CD4-positive, alpha-beta T cell treated with Interferon gamma for 1 hour (primary cell): ENCODE results near the gene NNT.
"Not testable (repeated sequence)": the region's sequence is repeated elsewhere in the genome, so short reads cannot be mapped to it uniquely, and the experiment has no call there.

Experiments used
- DNase-seq: peaks from one replicate; pipeline ENCODE4 v3.0.0-alpha.2; 2020

NNT gene

DNA sequence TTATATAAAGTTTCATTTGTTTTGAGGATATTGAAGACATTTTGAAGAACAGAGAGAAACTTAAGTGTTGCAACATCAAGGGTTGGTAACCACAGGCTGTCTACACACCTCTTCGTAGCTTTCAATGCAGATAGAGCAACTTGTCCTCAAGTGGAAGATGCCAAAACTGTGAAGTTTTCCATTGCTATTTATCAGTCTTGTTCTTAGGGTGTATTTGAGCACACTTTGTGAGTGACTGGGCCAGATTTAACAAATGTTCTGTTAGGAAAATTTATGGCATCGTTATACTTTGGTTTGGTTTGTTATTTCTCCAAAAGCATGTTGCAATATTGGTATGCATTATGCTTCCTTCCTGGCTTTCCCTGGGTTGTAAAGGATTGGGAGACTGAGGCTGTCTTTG lies 31.6 kb downstream of the NNT start:
- no peak for DNase-seq

DNA sequence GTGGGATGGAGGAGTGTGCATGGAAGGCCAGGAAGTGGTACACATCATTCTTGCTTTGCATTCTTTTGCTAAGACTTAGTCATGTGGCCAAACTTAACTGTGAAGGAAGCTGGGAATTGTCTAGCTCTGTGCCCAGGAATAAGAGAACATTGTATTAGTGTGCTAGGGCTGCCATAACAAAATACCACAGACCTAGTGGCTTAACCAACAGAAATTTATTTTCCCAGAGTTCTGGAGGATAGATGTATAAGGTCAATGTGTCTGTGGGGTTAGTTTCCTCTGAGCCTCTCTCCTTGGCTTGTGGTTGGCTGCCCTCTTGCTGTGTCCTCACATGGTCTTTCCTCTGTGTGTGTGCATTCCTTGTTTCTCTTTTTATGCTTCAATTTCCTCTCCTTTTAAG lies 32.4 kb downstream of the NNT start:
- DNase-seq, result no peak

DNA sequence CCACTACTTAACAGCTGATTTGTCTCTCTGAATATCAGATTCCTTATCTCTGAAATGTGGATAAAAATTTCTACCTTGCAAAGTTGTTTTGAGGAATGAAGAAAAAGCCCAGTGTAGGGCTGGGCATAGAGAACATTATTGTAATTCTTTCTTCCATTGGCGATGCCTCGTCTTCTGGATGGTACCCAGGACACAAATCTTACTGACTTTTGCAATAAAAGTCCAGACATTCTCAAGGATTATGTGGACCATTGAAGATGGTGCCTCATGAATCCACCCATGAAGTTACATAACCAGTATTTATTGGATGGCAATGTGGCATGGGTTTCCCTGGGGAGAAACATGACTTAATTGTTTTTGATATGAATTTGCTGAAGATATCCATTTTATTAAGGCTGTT lies 33.1 kb downstream of the NNT start:
- no peak for DNase-seq

DNA sequence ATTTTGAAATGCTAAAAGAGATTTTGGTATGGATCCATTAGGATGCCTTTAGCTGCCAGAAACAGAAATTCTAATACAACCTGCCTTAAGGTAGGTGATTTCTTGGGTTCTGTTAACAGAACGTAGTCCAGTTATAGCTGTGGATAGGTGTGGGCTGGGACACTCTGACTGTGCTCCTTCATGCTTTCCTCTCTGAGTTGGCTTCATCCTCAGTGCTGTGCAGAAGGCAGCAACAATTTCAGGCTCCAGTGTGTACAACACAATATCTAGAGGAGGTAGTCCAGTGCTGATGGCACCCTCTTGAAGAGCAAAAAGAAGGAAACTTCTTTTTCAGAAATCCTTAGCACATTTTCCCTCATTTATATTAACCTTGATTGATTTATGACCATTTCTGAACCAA lies 34.4 kb downstream of the NNT start:
- DNase-seq, result no peak

DNA sequence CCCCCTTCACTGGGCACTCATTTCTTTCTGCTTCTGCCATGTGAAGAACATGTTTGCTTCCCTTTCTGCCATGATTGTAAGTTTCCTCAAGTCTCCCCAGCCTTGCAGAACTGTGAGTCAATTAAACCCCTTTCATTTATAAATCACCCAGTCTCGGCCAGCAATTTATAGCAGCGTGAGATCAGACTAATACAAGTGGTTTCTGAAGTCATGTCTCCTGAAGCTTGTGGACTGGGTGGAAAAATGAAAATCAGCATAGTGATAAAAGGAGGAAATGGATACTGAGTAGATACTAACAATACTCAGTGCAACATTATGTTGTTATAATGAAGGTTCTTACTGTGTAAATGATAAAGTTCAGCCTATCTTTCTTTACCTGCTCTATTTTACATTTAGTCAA lies 35.1 kb downstream of the NNT start:
- no peak for DNase-seq

DNA sequence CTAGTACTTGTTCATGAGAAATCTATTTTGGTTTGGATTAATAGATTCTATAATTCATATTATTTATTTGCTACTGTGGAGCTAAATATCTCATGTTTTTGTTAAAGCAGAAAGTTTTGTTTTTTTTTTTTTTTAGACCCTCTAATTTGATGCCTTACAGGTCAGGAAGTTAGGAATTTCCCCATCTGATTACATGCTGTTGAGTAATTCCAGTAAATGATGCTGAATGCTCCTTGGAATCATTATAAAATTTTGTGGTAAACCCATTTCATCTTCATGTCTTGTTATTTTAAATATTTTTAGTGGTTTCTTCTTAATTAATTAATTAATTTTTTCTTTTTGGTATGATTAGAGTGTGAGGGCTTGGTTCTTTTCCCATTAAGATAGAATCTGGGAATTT lies 35.6 kb downstream of the NNT start:
- no peak for DNase-seq

DNA sequence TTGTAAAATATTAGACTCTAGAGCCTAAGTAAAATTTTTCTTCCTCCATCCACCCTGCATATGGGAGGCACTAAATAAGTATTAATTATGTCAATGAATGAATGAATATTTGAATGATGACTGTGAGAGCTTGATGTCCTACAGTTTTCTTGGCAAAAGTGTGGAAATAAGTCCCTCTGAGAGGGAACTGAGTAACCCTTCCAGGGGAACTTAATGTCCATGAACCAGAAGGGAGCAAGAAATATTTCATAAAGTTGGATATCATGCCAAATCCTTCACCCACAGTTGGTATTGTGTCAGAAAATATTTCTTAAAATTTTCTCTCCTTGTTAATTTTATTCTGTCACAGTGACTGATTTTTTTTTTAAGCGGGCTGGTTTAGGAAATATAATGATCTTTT lies 36.6 kb downstream of the NNT start:
- no peak for DNase-seq

DNA sequence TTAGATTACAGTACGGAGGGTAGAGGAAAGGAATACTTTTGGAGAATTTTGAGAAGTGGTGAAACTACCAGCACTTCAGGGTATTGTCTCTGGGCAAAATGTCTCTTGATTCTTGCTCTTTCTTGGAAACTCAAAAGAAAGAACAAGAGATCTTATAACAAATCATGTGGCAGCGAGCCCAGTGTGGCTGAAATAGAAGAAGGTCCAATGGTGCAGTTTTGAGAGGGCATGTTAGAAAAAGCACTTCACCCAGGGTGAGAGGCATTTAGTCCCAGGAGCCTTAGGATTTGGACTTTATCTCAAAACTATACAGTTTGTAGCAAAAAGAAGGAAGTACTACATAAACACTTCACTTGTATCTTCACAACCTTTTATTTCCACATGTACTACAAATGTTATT lies 39.4 kb downstream of the NNT start:
- no peak for DNase-seq

DNA sequence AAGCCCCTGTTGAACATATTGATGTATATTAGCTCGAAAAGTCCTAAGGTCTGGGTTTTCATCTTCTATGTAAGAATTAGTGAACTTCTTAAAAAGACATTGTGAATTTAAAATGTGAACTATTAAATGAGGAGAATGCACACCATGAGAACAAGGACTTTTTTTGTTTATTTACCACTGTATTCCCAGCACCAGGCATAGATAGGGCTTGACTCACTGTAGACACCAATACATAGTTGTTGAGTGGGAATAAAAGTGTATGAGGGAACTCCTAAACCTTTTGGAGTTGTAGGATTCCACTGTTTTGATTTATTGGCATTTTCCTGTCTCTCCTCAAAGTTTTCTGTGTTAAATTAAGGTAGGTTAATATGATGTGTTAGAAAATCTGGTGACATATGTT lies 40.3 kb downstream of the NNT start:
- no peak for DNase-seq

DNA sequence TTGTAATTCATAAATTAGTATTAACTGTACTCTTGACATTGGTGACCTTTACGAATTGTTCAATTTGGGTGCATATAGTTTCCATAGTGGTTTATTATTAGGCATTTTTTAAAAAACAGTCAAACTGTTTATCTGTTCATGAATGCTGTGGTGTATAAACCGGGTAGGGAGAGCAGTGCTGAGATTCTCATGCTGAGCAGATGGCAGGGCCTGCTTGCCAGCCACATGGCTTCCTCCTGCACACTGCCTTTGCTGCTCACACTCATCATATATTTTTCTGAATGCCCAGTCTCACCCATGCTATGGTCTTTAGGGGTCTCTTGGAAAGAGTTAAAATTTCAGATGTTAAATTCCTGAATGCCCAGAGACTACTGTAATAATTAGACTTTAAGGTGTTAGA lies 40.8 kb downstream of the NNT start:
- DNase-seq, result no peak

DNA sequence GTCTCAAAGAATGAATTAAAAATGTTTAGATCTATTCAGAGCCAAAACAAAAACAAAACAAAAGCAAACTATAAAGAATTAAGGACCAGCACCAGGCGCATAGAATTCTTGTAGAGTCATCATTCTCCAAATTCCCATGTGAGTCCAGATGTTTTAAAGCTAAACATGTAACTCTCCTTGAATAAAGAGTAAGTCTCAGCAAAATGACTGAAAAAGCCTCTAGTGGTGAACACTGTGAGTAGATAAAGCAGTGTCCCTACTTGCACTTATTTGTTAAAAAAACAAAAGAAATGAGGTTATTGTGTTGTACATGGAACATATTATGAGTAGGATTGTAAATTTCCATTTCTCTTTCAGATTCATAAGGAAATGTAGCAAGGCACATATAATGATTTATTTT lies 44.0 kb downstream of the NNT start:
- DNase-seq, result no peak

DNA sequence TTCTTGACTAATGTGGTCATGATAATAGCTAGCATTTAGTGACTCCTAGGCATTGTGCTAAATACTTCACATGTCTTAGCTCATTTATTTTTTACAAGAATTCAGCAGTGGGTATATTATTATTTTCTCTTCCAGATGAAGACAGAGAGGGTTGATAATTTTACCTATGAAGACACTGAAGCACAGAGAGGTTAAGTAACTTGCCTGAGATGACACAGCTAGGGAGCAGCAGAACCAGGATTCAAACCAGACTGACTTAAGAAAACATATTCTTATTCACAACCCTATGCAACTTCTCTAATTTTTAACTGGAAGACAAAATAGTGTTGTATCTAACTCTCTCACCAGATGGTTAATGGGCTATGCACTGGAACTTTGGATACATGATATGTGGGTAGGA lies 44.8 kb downstream of the NNT start:
- DNase-seq, result no peak

DNA sequence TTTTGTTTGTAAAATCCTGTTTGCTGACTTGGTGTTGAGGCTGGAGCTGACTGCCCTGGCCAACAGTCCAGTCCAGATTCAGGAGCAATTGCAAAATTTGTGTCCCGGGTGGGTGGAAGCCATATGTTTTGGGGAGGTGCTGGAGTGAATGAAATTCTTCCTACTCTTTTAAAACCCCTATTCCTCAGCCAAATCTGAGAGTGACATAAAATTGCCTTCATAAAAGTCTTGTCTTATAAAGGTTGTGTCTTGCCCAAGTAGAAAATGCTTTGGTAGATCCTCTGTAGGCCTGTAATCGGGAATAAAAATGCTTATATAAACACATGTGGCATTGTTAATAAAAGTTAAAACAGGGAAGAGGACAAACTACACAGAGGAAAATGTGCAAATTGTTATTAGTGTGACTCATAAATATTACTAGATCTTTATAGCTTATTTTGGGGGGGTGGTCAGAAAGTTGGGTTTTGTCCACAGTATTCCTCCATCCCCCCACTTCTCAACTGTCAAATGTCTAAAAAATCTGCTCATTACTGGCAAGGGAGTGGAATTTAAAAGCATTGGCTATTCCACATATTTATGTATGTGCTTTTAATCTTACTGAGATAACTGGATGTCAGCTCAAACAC lies 45.6 kb downstream of the NNT start:
- no peak for DNase-seq

DNA sequence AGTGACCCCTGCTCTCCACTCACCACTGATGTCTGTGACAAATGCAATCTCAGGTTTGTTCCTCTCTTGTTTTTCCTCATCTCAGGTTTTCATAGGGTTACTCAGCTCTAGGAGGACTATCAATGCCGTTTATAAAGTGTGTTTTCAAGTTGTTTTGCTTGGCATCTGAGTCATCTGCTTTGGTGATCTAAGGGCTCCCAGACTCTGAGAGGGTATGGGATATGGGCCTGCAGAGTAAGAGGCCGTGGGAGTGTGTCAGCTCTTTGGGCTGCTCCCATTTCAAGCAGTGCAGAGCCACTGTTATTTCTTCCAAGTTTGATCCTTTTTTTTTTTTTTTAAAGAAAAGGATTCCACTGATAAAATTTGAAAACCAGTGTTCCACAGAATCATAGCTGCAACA lies 46.3 kb downstream of the NNT start:
- no peak for DNase-seq

DNA sequence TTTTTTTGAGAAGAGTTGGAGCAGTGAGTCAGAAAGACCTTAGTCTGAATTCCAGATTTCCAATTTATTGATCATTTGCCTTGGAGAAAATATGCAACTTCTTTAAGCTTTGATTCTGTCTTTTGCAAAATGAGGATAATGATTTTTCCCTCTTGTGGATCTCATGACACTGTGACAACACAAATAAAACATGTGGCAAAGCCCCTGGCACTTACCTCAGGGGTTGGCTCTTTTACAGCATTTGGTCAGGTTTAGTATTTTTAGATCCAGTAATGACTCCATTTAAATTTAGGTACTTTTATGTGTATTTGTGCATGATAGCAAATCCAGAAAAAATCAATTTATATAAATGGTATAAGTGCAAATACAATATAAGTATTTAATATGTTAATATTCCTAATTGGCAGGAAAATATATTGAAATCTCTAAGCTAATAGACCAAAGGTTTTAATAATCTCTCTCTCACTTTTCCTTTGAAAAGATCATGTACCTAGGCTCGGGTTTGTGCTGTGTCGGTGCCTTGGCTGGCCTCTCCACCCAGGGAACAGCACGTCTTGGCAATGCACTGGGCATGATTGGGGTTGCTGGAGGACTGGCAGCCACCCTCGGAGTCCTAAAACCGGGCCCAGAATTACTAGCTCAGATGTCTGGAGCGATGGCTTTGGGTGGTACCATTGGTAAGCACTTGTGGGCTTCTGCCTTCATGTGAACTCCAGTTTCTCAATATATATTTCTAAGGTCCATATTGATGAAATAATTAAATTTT lies 49.7 kb downstream of the NNT start:
- DNase-seq, result no peak

DNA sequence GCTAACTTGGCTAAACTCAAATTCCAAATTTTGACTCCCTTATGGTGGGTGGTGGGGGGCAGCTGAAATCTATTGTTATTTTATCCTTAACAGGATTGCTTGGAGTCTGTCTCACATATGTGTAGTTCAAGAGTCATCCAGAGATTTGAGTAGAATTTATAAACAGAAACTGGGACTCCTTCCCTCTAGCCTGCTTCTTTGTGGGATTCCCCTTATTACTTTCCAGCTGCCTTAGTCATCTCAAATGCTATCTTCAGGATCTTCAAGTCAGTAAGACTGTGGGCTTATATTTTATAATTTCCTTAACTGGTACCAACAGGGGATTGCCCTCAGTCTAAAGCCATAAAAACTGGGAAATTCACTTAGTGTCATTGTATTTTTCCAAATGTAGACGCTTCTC lies 55.5 kb downstream of the NNT start:
- DNase-seq, result no peak

DNA sequence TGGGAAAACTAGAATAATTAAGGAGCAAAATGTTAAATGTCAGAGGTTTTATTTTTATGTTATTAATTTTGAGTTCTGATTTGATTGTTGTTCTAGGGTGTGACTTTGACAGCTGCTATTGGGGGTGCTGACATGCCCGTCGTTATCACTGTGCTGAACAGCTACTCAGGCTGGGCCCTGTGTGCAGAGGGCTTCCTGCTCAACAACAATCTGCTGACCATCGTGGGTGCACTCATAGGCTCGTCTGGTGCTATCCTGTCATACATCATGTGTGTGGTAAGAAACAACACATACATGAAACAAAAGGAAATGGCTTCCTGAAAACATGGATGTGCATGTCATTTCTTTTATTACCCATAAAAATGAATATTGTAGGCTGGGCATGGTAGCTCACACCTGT lies 56.1 kb downstream of the NNT start:
- no peak for DNase-seq

DNA sequence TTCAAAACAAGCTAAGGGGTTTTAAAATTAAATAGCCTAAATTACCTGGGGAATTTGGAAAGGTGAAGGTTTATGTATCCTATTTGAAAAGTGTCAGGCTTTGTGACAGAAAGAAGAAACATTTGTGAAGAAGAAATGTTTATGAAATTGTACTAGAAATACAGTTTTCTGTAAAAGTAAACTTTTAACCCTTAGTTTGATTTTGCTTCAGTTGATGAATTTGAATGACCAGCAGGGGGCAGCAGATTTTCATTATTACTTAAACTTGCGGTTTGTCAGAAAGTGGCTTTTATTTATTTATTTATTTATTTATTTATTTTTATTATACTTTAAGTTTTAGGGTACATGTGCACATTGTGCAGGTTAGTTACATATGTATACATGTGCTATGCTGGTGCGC lies 58.1 kb downstream of the NNT start:
- no peak for DNase-seq

DNA sequence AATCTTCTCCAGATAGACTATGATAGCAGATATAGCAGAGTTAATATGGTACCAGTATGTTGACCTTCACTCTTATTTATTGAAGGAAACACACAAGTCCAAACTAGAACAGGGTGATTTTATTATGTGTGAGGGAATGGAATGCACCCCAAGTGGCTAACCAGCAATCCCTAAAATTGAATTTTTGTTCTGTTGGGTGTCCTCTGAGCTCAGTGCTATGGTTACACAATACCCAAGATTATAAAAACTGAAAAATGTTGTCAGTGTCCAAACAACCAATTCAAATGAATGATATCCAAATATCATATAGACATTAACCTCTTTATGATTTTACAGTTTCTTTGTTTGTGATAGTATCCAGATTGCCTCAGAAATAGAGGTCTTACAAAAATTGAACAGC lies 60.9 kb downstream of the NNT start:
- no peak for DNase-seq

DNA sequence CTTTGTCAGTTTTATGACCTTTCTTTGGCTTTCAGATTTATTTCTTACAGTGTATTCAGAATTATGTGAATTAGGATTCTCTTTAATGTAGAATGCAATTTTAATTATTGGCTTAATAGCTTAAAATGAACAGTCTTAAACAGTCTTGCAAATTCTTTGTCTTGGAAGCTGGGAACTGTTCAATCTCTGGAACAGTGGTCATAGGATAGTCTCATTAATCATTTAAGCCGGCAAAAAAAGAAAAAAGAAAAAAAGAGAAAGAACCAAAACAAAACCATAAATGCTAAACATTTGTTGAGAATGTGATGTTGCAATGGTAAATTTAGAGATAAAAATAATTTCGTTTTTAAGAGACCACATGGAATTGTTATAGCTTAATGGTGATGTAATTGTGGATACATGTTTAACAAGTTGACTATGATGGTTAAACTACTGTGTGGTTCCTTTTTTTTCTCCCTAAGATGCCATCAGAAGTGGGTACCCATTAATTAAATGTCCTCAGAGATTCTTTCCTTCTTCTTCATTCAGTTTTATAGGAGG lies 61.6 kb downstream of the NNT start:
- no peak for DNase-seq

DNA sequence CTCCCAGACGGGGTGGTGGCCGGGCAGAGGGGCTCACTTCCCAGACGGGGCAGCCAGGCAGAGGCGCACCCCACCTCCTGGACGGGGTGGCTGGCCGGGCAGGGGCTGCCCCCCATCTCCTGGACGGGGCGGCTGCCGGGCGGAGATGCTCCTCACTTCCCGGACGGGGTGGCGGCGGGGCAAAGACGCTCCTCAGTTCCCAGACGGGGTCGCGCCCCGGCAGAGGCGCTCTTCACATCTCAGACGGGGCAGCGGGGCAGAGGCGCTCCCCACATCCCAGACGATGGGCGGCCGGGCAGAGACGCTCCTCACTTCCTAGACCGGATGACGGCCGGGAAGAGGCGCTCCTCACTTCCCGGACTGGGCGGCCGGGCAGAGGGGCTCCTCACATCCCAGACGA lies 62.8 kb downstream of the NNT start:
- DNase-seq, result not testable (repeated sequence)

DNA sequence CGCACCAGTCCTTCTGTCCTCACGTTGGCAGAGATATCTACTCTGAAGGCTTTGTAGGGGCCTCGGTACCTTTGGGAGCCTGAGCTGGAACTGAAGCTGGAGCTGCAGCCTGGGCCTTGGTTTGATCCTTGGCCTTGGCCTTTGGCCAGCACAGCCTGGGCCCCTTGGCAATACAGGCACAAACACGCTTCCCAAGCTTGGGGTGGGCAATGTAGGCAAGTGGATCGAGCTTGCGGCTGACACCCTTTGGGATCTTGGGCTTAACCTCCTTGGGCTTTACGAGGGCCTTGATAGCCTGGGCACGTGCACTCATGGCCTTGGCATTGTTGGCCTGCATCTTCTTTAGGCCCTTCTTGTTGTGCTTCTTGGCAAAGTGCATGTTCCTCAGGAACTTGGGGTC lies 63.7 kb downstream of the NNT start:
- DNase-seq, result not testable (repeated sequence)

DNA sequence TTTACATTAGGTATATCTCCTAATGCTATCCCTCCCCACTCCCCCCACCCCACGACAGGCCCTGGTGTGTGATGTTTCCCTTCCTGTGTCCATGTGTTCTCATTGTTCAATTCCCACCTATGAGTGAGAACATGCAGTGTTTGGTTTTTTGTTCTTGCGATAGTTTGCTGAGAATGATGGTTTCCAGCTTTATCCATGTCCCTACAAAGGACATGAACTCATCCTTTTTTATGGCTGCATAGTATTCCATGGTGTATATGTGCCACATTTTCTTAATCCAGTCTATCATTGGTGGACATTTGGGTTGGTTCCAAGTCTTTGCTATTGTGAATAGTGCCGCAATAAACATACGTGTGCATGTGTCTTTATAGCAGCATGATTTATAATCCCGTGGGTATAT lies 64.4 kb downstream of the NNT start:
- not testable (repeated sequence) for DNase-seq

DNA sequence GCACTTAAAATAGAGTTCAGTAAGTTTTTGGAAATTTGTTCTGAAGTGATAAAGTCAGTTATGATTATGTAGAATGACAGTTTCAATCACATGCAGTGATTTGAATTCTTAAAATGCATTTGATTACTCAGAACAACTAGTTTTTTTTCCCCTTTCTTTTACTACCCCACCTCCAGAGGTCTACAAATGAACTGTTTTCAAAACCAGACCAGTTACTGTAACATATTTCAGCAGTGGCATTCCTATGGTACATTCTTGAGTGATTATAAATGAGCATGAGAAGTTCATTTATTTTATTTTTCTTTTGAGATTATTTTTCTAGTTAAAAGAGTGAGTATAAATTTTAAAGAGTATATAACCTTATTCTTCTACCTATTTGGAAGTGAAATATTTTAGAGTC lies 71.6 kb downstream of the NNT start:
- DNase-seq, result no peak

DNA sequence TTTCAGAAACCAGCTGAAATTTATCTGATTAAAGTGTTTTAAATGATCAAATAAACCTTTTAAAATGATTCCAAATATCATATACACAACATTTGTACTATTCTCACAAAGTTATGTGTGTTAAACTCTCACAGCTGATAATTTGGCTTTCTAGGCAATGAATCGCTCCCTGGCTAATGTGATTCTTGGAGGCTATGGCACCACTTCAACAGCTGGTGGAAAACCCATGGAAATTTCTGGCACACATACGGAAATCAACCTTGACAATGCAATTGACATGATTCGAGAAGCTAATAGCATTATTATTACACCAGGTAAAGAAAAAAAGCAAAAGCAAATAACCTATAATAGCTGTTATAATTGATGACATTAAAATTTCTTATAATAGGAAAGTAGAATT lies 72.4 kb downstream of the NNT start:
- no peak for DNase-seq
